HG02642 (cell line): ENCODE data around the gene GLO1.

ENCODE experiments used
- ATAC-seq: cut with Tn5 transposase; IDR thresholded peaks from one replicate; pipeline ENCODE4 v1.9.1; 2021; ENCODE audit warnings: mild to moderate bottlenecking; ENCODE audit not compliant: unreplicated experiment, poor library complexity

The GLO1 gene

DNA sequence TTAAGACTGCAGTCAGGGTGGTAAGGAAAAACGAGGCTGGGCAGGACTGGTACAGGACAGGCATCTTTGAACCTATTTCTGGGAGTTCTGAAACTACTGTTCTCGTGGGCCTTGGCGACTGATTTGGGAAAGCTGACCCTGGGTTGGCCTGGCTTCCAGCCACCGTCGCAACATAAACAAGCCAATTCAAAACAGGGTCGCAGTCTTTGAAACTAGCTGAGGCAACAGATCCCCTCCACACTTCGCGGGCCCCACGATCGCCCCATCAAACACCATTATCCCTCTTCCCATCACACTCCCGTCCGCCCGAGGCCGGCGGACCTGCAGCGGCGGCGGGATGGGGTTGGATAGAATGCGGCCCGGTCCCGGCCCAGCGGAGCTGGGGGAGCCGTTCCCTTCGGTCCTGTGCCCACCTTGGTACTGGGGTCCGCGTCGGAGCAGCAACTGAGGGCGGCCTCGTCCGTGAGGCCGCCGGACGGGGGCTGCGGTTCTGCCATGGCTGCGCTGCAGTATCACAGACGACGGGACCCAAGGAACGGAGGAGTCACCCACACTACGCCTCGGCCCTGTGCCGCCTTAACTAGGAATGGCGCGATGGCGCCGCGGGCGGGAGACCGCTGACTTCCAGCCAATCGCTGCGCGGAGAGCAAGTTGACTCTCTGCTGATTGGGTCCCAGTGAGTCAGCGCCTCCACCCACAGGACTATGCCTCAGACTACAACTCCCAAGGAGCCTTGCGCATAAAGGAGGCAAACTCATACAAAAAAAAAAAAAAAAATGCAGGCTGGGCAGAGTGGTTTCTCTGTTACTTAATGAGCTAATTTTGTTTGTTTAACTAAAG is at the start of gene GLO1:
Gene GLO1, minus strand, starts transcription at position 588 of the 840 bp plus-strand sequence. Its CDS starts 91 bp downstream, at position 497.
- peak; percentile 100 for ATAC-seq

DNA sequence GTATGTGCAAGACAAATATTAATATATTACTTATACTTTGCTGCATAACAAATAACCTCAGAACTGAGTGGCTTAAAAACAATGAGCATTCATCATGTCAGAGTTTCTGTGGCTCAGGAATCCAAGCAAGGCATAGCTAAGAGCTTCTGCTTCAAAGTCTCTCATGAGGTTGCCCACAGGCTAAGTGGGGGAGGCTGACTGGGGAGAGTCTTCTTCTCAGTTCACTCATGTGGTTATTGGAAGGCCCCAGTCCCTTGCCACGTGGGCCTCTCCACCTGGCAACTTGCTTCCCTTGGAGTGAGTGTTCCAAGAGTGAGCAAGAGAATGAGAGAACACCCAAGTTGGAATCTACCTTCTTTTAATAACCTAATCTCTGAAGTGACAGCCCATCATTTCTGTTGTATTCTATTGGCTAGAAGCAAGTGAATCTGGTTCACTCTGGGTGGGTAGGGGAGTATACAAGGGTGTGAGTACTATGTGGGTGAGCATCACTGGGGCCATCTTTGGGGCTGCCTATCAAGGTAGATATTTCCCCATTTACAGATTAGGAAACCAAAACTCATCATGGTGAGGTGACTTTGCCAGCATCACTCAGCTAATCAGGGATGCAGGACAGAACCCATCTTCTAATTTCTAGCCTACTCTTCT is 48.1 kb upstream of the GLO1 start:
- ATAC-seq: no peak

DNA sequence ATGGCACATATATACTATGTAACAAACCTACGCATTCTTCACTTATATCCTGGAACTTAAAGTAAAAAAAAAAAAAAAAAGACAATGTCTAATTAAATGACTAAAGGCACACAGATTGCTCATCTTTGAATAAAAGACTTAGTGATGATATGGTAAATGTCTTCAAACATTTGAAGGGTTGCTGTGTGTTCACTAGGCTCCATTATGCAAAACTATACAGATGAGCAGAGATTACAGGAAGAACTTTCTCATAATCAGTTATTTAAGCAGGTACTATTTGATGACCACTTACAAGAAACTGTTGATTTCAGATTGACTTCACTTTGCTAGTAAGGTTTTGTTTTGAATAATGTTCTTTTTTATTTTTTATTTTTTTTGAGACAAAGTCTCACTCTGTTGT is 46.5 kb upstream of the GLO1 start:
- ATAC-seq: no peak

- no peak for ATAC-seq
These were observed 36.6 kb upstream of the GLO1 start for GRCh38 chr6:38739532-38739931.

DNA sequence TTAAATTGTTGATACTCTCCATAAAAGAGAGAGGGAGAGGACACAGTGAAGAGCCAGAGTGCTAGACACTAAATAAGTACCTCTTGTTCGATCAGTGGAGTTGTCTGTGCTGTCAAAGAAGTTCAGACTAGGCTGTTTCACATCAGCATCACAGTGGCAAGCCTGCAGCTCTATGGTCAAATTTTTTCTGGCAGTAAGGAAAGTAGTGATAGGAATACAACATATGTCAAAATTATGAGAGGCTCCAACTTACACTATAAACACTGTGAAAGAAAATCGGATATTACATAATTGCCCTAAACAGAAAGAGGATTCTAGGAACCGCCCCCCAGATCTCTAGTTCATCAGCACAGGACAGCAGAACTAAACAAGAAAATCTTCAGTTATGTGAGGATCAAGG is 35.3 kb upstream of the GLO1 start:
- ATAC-seq: no peak

- no peak for ATAC-seq
These were observed 34.0 kb upstream of the GLO1 start for GRCh38 chr6:38736951-38737350.

- ATAC-seq: no peak
These were observed 27.4 kb upstream of the GLO1 start for GRCh38 chr6:38730140-38730862.

DNA sequence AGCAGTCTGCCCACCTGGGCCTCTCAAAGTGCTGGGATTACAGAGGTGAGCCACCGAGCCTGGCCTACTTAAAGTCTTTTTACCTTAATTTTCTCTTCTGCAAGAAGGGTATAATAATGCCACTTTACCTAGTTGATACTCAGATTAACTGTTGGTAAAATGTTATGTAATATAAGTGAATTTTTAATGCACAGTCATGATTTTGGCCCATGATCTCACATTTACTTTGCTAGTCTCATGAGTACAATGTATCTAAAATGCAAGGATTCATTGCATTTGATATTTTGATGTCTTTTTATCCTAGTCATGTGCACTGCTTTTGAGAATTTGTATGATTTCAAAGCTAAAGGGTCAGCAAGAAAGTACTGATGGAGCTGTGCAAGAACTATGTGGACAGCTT is 25.3 kb upstream of the GLO1 start:
- no peak for ATAC-seq

DNA sequence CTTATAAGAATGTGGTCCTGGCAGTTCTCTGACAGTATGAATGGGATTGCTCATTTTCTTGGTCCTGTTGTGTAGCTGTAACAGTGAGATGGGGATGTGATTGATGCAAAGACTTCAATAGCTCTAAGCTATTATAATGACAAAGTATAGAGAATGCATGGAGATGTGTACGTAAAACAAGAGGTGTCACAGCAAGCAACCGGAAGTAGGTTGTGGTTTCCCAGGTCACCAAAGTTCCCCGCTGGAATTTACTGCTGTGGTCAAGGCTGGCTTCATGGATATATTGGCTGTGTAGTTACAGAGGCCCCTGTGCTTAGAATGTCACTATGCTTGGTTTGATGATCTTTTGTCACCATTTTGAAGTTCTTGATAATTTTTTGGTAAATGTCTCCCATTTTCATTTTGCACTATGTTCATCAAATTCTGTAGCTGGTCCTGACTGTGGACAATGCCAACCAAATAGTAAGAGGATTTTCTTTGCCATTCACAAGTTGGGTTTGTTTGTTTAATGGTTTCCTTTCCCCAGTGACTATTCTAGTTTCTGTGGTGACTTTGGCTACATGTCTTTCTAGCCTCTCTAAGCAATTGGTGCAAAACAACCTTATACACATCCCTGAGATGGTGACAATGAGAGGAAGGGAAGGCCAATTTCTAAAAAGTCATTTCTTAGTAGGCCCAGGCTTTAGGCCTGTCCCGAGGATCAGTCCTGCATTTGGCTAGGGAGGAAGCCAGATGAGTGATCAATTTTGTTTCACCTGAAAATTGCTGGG is 22.7 kb upstream of the GLO1 start:
- ATAC-seq: no peak

DNA sequence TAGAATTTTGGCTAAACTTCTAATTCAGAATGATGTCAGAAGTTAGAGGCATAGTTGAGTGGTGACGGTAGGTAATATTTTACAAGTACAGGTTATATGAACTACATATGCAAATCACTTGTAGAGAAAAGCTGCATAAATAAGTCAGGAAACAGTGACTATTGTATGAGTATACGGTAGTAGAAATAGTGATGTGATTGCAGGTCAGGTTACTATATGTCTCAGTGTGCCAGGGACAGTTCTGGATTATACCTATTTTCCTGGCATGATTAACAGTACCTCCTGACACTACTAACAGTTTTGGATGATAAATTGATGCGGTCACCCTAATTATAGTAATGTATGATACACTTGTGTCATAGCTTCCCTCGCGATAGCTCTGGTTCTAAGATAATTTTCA is 21.4 kb upstream of the GLO1 start:
- no peak for ATAC-seq

DNA sequence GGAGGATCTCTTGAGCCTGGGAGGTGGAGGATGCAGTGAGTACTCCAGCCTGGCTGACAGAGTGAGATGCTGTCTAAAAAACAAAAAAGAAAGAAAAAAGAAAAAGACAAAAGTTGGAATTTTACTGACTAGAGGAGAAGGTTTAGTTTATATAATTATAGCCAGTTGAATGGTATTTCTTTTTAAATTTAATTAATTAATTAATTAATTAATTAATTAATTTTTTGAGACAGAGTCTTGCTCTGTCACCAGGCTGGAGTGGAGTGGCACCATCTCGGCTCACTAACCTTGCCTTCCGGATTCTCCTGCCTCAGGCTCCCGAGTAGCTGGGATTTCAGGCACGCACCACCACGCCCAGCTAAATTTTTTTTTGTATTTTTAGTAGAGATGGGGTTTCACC is 20.8 kb upstream of the GLO1 start:
- no peak for ATAC-seq

- ATAC-seq: no peak
These were observed 19.9 kb upstream of the GLO1 start for GRCh38 chr6:38722727-38723334.

DNA sequence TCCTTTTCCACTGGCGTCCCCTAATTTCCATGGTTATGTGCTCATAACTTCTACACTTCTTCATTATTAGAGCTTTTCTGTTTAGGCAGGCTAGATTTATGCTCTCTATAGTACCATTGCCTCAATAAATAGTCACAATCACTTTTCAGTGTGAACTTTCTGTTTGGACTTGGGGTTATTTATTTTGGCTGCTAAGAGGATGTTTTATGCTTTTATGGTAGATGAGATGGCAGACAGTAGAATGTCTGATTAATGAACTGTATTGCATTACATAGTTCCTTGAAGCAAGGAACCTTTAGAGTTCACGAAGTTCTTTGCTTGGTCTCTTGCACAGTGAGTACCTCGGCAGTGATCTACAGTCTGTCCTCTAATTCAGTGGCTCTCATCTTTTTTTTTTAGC is 19.1 kb upstream of the GLO1 start:
- no peak for ATAC-seq

DNA sequence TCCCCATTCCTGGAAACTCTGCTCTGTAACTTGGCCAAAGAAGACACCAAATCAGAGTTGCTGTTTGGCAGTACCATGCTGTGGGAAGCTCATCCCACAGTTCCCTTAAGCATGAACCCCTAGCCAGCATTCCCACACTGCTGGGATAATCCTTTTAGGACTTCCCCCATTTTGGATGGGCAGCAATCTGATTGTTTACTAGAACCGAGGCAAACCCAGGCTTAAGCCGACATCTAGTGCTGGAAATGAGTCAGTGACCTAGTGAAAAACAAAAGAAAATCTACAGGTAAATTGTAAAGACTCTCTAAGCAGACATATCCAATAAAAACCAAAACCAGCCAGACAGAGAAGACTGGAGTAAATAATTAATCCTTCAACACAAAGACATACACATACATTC is 17.4 kb upstream of the GLO1 start:
- ATAC-seq: no peak

- no peak for ATAC-seq
These were observed 16.4 kb upstream of the GLO1 start for GRCh38 chr6:38719358-38719757.

GRCh38 chr6:38716825-38717224 is 13.9 kb upstream of the GLO1 start:
- ATAC-seq: no peak

DNA sequence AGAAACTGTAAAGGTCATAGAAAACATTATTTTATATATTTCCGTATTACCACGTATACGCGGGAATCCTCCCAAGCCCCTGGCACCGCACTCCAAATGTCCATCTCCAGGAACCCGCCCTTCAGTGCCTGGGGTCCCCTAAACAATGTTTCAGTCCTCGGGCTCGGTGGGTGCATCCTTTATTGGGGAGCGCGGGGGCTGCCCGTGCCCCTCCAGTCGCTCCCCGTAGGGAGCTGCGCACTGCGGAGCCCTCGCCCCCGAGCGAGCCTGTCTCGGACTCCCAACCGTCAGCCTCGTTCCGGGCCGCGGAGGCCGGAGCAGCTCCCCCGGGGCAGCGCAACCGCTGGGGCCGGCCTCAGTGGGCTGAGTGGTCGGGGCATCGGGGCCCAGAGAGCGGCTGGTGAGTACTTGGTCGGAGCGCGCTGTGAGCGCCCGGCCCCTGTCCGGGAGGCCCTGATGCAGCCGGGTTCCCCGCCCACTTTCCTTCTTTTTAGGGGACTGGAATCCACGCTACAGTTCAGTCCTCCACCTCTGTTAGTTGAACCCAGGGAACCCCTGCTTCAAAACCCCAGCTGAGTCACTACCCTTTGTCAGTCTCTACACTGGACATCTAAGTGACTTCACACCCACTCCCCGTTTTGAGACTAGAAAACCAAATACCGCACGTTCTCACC is 12.2 kb upstream of the GLO1 start, which contains the start of gene DNAH8:
Gene DNAH8, plus strand, starts transcription at position 296 of the 674 bp plus-strand sequence. CDS start 7,499 bp downstream, outside the sequence.
- no peak for ATAC-seq

DNA sequence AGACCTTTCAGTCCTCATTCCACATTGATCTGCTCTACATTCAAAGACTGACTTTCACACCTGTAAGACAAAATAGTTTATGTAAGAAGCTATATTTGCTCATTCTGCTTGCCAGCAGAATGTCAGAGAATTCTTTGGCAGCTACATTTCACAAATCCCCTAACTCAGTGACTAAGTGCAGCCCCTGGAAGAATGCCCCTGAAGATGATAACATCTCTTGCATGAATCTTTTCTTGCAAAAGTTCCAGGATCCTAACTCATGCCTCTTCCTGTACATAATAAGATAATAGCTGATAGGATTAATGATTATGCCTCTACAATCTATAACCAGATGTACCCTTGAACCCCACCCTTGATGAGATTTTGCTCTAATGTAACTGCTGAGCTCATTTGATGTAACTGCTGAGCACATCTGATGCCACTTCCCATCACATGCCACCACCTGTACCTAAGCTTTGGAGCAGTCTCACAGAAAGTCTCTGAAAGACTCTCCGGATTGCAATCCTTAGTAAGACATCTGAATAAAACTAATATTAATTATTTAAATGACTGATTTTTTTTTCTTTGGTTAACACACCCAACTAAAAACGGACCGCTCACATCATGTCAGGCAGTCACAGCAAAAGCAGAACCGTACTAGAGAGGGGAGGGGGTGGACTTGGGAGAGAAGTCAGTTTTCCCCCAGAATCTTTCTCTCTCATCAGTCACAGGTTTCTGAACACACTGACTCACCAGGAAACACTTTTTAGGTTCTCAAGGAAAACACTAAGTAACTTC is 11.5 kb upstream of the GLO1 start:
- no peak for ATAC-seq

DNA sequence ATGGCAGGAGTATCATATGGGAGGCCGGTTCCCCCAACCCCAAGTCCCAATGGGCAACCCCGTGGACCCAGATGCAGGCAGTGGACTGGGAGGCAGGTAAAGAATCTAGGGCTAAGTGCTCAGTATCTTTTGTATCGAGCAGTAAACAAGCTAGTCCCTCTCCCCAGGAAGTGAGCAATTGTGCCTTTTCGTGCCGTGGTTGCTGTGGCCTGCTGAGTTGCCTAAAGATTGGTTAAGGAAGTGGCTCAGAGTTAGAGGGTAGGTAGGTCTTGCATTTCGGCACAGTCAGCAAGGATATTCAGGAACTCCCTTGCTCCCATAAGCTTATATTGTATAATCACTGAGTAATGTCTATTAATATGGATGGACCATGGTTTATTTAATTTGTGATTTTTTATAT is 10.9 kb upstream of the GLO1 start:
- ATAC-seq: no peak
